H9 (cell line): ENCODE data around the gene HIVEP1. TPM values are rescaled to one million over a fixed set of nuclear protein-coding genes. Genes with fewer than 3 reads are reported as not detected.
A peak's percentile ranks its signal among the peaks of the same experiment; 100 is the strongest.

ENCODE experiments used
- DNase-seq: peaks from one replicate; pipeline ENCODE4 v3.0.0-alpha.2; 2017
- H2AFZ ChIP-seq: one replicate; pipeline ENCODE4 v1.6.1; 2013; ENCODE audit warnings: mild to moderate bottlenecking, low read length, control low read depth, moderate library complexity
- H2AK5ac ChIP-seq: 2 replicates; pipeline ENCODE4 v1.6.1; 2013; ENCODE audit warnings: low read length, control low read depth, mixed read lengths; ENCODE audit not compliant: insufficient read length
- H2BK120ac ChIP-seq: one replicate; pipeline ENCODE4 v1.6.1; 2013; ENCODE audit warnings: low read depth, mild to moderate bottlenecking, low read length, control low read depth, inconsistent platforms; ENCODE audit not compliant: poor library complexity, severe bottlenecking
- H2BK12ac ChIP-seq: 2 replicates; pipeline ENCODE4 v1.6.1; 2013; ENCODE audit warnings: low read length, control low read depth, mixed read lengths, low read depth; ENCODE audit not compliant: insufficient read length
- H2BK15ac ChIP-seq: 2 replicates; pipeline ENCODE4 v1.6.1; 2013; ENCODE audit warnings: low read depth, low read length, control low read depth
- H2BK20ac ChIP-seq: one replicate; pipeline ENCODE4 v1.6.1; 2013; ENCODE audit warnings: low read depth, mild to moderate bottlenecking, low read length, control low read depth, inconsistent platforms; ENCODE audit not compliant: poor library complexity, severe bottlenecking
- H2BK5ac ChIP-seq: 2 replicates; pipeline ENCODE4 v1.6.1; 2013; ENCODE audit warnings: low read length, control low read depth, mixed read lengths; ENCODE audit not compliant: insufficient read length
- H3K14ac ChIP-seq: 2 replicates; pipeline ENCODE4 v1.6.1; 2013; ENCODE audit warnings: low read length, control low read depth; ENCODE audit not compliant: insufficient read depth
- H3K18ac ChIP-seq: 2 replicates; pipeline ENCODE4 v1.6.1; 2013; ENCODE audit warnings: low read depth, mild to moderate bottlenecking, mixed read lengths, low read length, control low read depth; ENCODE audit not compliant: insufficient read length
- H3K23ac ChIP-seq: 2 replicates; pipeline ENCODE4 v1.6.1; 2013; ENCODE audit warnings: low read length, control low read depth, mixed read lengths, low read depth; ENCODE audit not compliant: insufficient read length
- H3K23me2 ChIP-seq: 2 replicates; pipeline ENCODE4 v1.6.1; 2013; ENCODE audit warnings: low read depth, mild to moderate bottlenecking, mixed read lengths, low read length, control low read depth; ENCODE audit not compliant: insufficient read length, poor library complexity, severe bottlenecking
- H3K27ac ChIP-seq: 2 replicates; pipeline ENCODE4 v1.5.1; 2013; ENCODE audit warnings: low read length, control low read depth, mixed read lengths, low read depth; ENCODE audit not compliant: insufficient read length
- H3K27me3 ChIP-seq: 2 replicates; pipeline ENCODE4 v1.6.1; 2013; ENCODE audit warnings: low read length, control low read depth, inconsistent platforms; ENCODE audit not compliant: insufficient read depth
- H3K4ac ChIP-seq: 2 replicates; pipeline ENCODE4 v1.6.1; 2013; ENCODE audit warnings: low read depth, mild to moderate bottlenecking, control low read depth, inconsistent platforms, low read length, moderate library complexity
- H3K4me1 ChIP-seq: 2 replicates; pipeline ENCODE4 v1.6.1; 2013; ENCODE audit warnings: low read length, control low read depth, inconsistent platforms; ENCODE audit not compliant: insufficient read depth
- H3K4me2 ChIP-seq: 2 replicates; pipeline ENCODE4 v1.6.1; 2013; ENCODE audit warnings: low read length, control low read depth, mixed read lengths; ENCODE audit not compliant: insufficient read length, insufficient read depth
- H3K56ac ChIP-seq: 2 replicates; pipeline ENCODE4 v1.6.1; 2013; ENCODE audit warnings: low read depth, mild to moderate bottlenecking, mixed read lengths, low read length, control low read depth; ENCODE audit not compliant: insufficient read length
- H3K79me1 ChIP-seq: 2 replicates; pipeline ENCODE4 v1.6.1; 2013; ENCODE audit warnings: low read depth, mild to moderate bottlenecking, moderate library complexity, low read length, control low read depth, inconsistent platforms; ENCODE audit not compliant: insufficient read depth, poor library complexity, severe bottlenecking
- H3K79me2 ChIP-seq: 2 replicates; pipeline ENCODE4 v1.6.1; 2013; ENCODE audit warnings: low read length, control low read depth, inconsistent platforms; ENCODE audit not compliant: insufficient read depth
- H3K9ac ChIP-seq: 2 replicates; pipeline ENCODE4 v1.6.1; 2013; ENCODE audit warnings: low read length, control low read depth, mixed read lengths; ENCODE audit not compliant: insufficient read length; ENCODE audit errors: extremely low read depth
- H3K9me3 ChIP-seq: one replicate; pipeline ENCODE4 v1.6.1; 2013; ENCODE audit warnings: low read depth, low read length, inconsistent platforms; ENCODE audit not compliant: control insufficient read depth
- H3T11ph ChIP-seq: one replicate; pipeline ENCODE4 v1.6.1; 2013; ENCODE audit warnings: mild to moderate bottlenecking, low read length, control low read depth, inconsistent platforms
- H4K20me1 ChIP-seq: one replicate; pipeline ENCODE4 v1.6.1; 2013; ENCODE audit not compliant: control insufficient read depth, insufficient read length, insufficient read depth
- H4K5ac ChIP-seq: 2 replicates; pipeline ENCODE4 v1.6.1; 2013; ENCODE audit warnings: low read depth, mild to moderate bottlenecking, mixed read lengths, low read length, control low read depth; ENCODE audit not compliant: insufficient read length
- H4K8ac ChIP-seq: replicated peaks from 2 replicates; pipeline ENCODE4 v1.6.1; 2013; ENCODE audit warnings: low read length, control low read depth, mixed read lengths, low read depth; ENCODE audit not compliant: insufficient read length
- H4K91ac ChIP-seq: 2 replicates; pipeline ENCODE4 v1.6.1; 2013; ENCODE audit warnings: low read depth, mild to moderate bottlenecking, moderate library complexity, mixed read lengths, low read length, control low read depth; ENCODE audit not compliant: insufficient read length
- H3K27ac Mint-ChIP-seq, 3 experiments: 2 replicates in 2 of 3; 3 replicates in 1 of 3; pipeline ENCODE4 v1.8.0; 2020 to 2021; ENCODE audit warnings: mixed read lengths in 3 of 3, mild to moderate bottlenecking in 1 of 3, moderate library complexity in 1 of 3
- H3K27me3 Mint-ChIP-seq: 2 replicates; pipeline ENCODE4 v1.8.0; 2021; ENCODE audit warnings: low read depth, mild to moderate bottlenecking, moderate library complexity, mixed read lengths
- H3K36me3 Mint-ChIP-seq, 3 experiments: 2 replicates in 2 of 3; 3 replicates in 1 of 3; pipeline ENCODE4 v1.8.0; 2020 to 2021; ENCODE audit warnings: low read depth in 3 of 3, mixed read lengths in 3 of 3; ENCODE audit not compliant: insufficient read depth in 1 of 3
- H3K4me1 Mint-ChIP-seq, 2 experiments: 2 replicates each; pipeline ENCODE4 v1.8.0; 2020; ENCODE audit warnings: mixed read lengths in 2 of 2
- H3K4me3 Mint-ChIP-seq, 2 experiments: 2 replicates in 1 of 2; 3 replicates in 1 of 2; pipeline ENCODE4 v1.8.0; 2020 to 2021; ENCODE audit warnings: mild to moderate bottlenecking in 2 of 2, mixed read lengths in 2 of 2, moderate library complexity in 1 of 2
- H3K9me3 Mint-ChIP-seq, 2 experiments: 2 replicates in 1 of 2; 3 replicates in 1 of 2; pipeline ENCODE4 v1.8.0; 2020; ENCODE audit warnings: mild to moderate bottlenecking in 2 of 2, mixed read lengths in 2 of 2, moderate library complexity in 1 of 2
- WGBS: extraction: QIAGEN DNeasy Blood & Tissue Kit; methylation state at CpG from one replicate; pipeline ENCODE4 v1.1.7; 2013; ENCODE audit warnings: missing lambda C conversion rate, low lambda C conversion rate, mixed read lengths; ENCODE audit not compliant: insufficient read length; ENCODE audit errors: extremely low coverage; 5-methylcytosine and 5-hydroxymethylcytosine counted together
- total RNA-seq: library from RNA; stranded (reverse); gene quantifications from 2 replicates; pipeline ENCODE4 v1.2.1, GENCODE V29; 2021
- TF ChIP-seq, protein P1 (sequence below): fragments of 200-600 bp; sonication (generic); conservative IDR thresholded peaks from 3 replicates; pipeline ENCODE4 v1.8.0; 2021; ENCODE audit warnings: antibody characterized with exemption, mild to moderate bottlenecking

HIVEP1 gene
- total RNA-seq, 1 experiment from 2014 or later, result 44.2 TPM

DNA sequence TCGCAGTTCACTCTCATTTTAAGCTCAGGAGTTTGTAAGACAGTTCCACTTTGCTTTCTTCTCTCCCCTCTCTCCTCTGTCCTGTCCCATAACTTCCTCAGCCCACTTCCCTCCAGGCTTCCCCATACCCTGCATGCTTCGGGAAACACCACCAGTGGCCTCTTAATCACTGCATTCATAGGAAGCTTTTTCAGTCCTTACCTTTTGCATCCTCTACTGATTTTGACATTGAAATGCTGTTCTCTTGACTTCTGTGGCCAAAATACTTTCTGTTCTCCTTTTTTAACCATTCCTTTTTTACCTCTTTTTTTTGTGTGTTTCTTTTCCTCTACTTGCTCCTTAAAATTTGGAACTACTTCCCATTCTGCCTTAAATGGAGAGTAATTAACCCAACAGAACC, 69.7 kb downstream of the HIVEP1 start:
- WGBS, result no CpG with 5 or more reads among the region's 2 CpGs

More for the DNA sequence above, 69.7 kb downstream of the HIVEP1 start:
- Histone ChIP-seq H3K56ac (no peak overlapping the region), H3K18ac (no peak overlapping the region), H3K14ac (no peak overlapping the region), H4K5ac (no peak overlapping the region), H4K91ac (no peak overlapping the region), H2BK15ac (no peak overlapping the region), H3K9ac (no peak overlapping the region), H3K4me1 (no peaks in the 10 kb centered on the region), H3K23ac (no peak overlapping the region), H3K27ac (no peak overlapping the region), H2BK120ac (no peak overlapping the region), H4K8ac (no peak overlapping the region), H3K4ac (no peak overlapping the region), H3K4me2 (no peak overlapping the region), H2AFZ (no peak overlapping the region), H3T11ph (no peak overlapping the region), H4K20me1 (no peaks in the 10 kb centered on the region), H3K9me3 (no peaks in the 10 kb centered on the region), H3K79me2 (peaks cover 6% of the 10 kb centered on the region), H3K79me1 (no peaks in the 10 kb centered on the region), H2BK20ac (no peak overlapping the region), H2AK5ac (no peak overlapping the region), H3K23me2 (no peaks in the 10 kb centered on the region), H2BK5ac (no peak overlapping the region), H3K27me3 (no peaks in the 10 kb centered on the region), H2BK12ac (no peak overlapping the region)
- Mint-ChIP-seq H3K36me3 (no peaks in the 10 kb centered on the region; a peak in 2 of 7 replicates), H3K4me3 (no peak overlapping the region), H3K4me1 (peaks cover 34 to 43% of the 10 kb centered on the region in 2 experiments), H3K27ac (peak overlapping the region; percentile 41 to 83 (median 72); a peak in 5 of 7 replicates), H3K9me3 (no peaks in the 10 kb centered on the region), H3K27me3 (no peaks in the 10 kb centered on the region)
- no peak for DNase-seq
- TF ChIP-seq, protein P1, sequence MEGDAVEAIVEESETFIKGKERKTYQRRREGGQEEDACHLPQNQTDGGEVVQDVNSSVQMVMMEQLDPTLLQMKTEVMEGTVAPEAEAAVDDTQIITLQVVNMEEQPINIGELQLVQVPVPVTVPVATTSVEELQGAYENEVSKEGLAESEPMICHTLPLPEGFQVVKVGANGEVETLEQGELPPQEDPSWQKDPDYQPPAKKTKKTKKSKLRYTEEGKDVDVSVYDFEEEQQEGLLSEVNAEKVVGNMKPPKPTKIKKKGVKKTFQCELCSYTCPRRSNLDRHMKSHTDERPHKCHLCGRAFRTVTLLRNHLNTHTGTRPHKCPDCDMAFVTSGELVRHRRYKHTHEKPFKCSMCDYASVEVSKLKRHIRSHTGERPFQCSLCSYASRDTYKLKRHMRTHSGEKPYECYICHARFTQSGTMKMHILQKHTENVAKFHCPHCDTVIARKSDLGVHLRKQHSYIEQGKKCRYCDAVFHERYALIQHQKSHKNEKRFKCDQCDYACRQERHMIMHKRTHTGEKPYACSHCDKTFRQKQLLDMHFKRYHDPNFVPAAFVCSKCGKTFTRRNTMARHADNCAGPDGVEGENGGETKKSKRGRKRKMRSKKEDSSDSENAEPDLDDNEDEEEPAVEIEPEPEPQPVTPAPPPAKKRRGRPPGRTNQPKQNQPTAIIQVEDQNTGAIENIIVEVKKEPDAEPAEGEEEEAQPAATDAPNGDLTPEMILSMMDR, result no peak
